Measurements from ENCODE around the gene SEC16A.

GRCh38 chr9:136525207-136525606, 42.4 kb upstream of the SEC16A start:
- no peak for TF ChIP-seq GATA3 (IDR thresholded peaks at IDR 0.05; ENCODE audit: low read depth, low read length)
- TF ChIP-seq GATA2 (IDR thresholded peaks at IDR 0.05; ENCODE audit: low read depth, low read length) = no peak

Measured in SH-SY5Y (cell line).